ENCODE data around the gene CDH4. TPM values are rescaled to one million over a fixed set of nuclear protein-coding genes. Genes with fewer than 3 reads are reported as not detected.
"Not testable (repeated sequence)": the region's sequence is repeated elsewhere in the genome, so short reads cannot be mapped to it uniquely, and the experiment has no call there.

Gene CDH4
- total RNA-seq, 1 experiment from 2014 or later: 25.0 TPM

GRCh38 chr20:61979090-61979489 is 727.0 kb downstream of the CDH4 start:
- intact Hi-C loops (cut with micrococcal nuclease): no loop called here
- no TSS peak for BruUV-seq (replicated peaks)
- CTCF ChIA-PET: interaction anchor here (0.6 to 0.7 kb wide), 2 partner anchors 239 to 1306 kb away, joined by 3 read pairs; no protein-coding TSS in a partner anchor
- Mint-ChIP-seq H3K4me3 (ENCODE audit: unreplicated experiment) (no peak overlapping the region), H3K9me3 (ENCODE audit: unreplicated experiment) (no peaks in the 10 kb centered on the region), H3K27ac (ENCODE audit: low read depth, unreplicated experiment) (no peak overlapping the region), H3K27me3 (ENCODE audit: insufficient read depth, unreplicated experiment) (no peaks in the 10 kb centered on the region), H3K36me3 (ENCODE audit: insufficient read depth, unreplicated experiment) (peaks cover 33% of the 10 kb centered on the region), H3K4me1 (ENCODE audit: insufficient read depth, unreplicated experiment) (no peaks in the 10 kb centered on the region)
- no peak for DNase-seq (ENCODE audit: unreplicated experiment)
- no peak for TF ChIP-seq CTCF (IDR thresholded peaks at IDR 0.05; ENCODE audit: unreplicated experiment)
- POLR2A ChIA-PET: no interaction called here

- no TSS peak for BruUV-seq (replicated peaks)
- CTCF ChIA-PET: interaction anchor here (0.7 kb wide), 2 partner anchors 154 to 238 kb away, joined by 3 read pairs; no protein-coding TSS in a partner anchor
- Mint-ChIP-seq H3K4me1 (ENCODE audit: insufficient read depth, unreplicated experiment) (no peaks in the 10 kb centered on the region), H3K27ac (ENCODE audit: low read depth, unreplicated experiment) (no peak overlapping the region), H3K36me3 (ENCODE audit: insufficient read depth, unreplicated experiment) (peaks cover 26% of the 10 kb centered on the region), H3K4me3 (ENCODE audit: unreplicated experiment) (no peak overlapping the region), H3K9me3 (ENCODE audit: unreplicated experiment) (no peaks in the 10 kb centered on the region), H3K27me3 (ENCODE audit: insufficient read depth, unreplicated experiment) (no peaks in the 10 kb centered on the region)
- intact Hi-C loops (cut with micrococcal nuclease): no loop called here
- no peak for TF ChIP-seq CTCF (IDR thresholded peaks at IDR 0.05; ENCODE audit: unreplicated experiment)
- POLR2A ChIA-PET: no interaction called here
- no peak for DNase-seq (ENCODE audit: unreplicated experiment)
These were observed 727.9 kb downstream of the CDH4 start for GRCh38 chr20:61979701-61980635.

GRCh38 chr20:61980647-61981583 is 728.9 kb downstream of the CDH4 start:
- H3K9me3 Mint-ChIP-seq (ENCODE audit: unreplicated experiment): no peaks in the 10 kb centered on the region
- ChIA-PET CTCF (interaction anchor here (0.7 kb wide), 1 partner anchor 153 kb away, joined by 3 read pairs; no protein-coding TSS in a partner anchor), POLR2A (no interaction called here)
- no peak overlapping the region for H3K4me3 Mint-ChIP-seq (ENCODE audit: unreplicated experiment)
- no peaks in the 10 kb centered on the region for H3K4me1 Mint-ChIP-seq (ENCODE audit: insufficient read depth, unreplicated experiment)
- peaks cover 18% of the 10 kb centered on the region for H3K36me3 Mint-ChIP-seq (ENCODE audit: insufficient read depth, unreplicated experiment)
- no peaks in the 10 kb centered on the region for H3K27me3 Mint-ChIP-seq (ENCODE audit: insufficient read depth, unreplicated experiment)
- no peak overlapping the region for H3K27ac Mint-ChIP-seq (ENCODE audit: low read depth, unreplicated experiment)
- peak; percentile 8 for TF ChIP-seq CTCF (IDR thresholded peaks at IDR 0.05; ENCODE audit: unreplicated experiment)
- BruUV-seq (replicated peaks): no TSS peak
- DNase-seq (ENCODE audit: unreplicated experiment): peak; percentile 26
- intact Hi-C loops (cut with micrococcal nuclease): no loop called here

GRCh38 chr20:61981691-61982090 is 729.6 kb downstream of the CDH4 start:
- CTCF ChIA-PET; H3K4me3 Mint-ChIP-seq (ENCODE audit: unreplicated experiment); POLR2A ChIA-PET; H3K27me3 Mint-ChIP-seq (ENCODE audit: insufficient read depth, unreplicated experiment); DNase-seq (ENCODE audit: unreplicated experiment); H3K27ac Mint-ChIP-seq (ENCODE audit: low read depth, unreplicated experiment); H3K9me3 Mint-ChIP-seq (ENCODE audit: unreplicated experiment); H3K4me1 Mint-ChIP-seq (ENCODE audit: insufficient read depth, unreplicated experiment); intact Hi-C loops (cut with micrococcal nuclease); BruUV-seq (replicated peaks): not testable (repeated sequence)
- H3K36me3 Mint-ChIP-seq (ENCODE audit: insufficient read depth, unreplicated experiment): peaks cover 18% of the 10 kb centered on the region

All from MCF 10A (cell line).